ENCODE results near the gene ROBO1.

The ROBO1 gene

GRCh38 chr3:78963771-78964170, 804.0 kb downstream of the ROBO1 start:
- DNase-seq, result no peak

DNA sequence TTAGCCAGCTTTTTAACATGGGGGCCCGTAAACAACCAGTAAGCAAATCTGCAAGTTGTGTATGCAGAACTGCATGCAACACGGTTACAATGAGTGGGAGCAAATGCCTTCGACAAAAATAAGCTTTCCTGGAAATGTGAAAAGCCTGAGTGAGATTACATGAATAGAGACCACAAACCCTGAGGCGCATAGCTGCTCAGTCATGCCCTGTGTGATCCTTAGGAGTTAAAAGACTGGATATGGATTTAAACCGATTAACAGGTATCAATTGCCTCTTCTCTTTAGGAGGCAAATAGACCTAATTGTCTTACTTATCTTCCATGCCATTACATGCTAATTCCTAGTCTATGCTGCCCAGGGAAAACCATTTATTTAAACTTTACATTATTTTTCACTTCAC, 810.3 kb downstream of the ROBO1 start:
- no peak for DNase-seq

DNA sequence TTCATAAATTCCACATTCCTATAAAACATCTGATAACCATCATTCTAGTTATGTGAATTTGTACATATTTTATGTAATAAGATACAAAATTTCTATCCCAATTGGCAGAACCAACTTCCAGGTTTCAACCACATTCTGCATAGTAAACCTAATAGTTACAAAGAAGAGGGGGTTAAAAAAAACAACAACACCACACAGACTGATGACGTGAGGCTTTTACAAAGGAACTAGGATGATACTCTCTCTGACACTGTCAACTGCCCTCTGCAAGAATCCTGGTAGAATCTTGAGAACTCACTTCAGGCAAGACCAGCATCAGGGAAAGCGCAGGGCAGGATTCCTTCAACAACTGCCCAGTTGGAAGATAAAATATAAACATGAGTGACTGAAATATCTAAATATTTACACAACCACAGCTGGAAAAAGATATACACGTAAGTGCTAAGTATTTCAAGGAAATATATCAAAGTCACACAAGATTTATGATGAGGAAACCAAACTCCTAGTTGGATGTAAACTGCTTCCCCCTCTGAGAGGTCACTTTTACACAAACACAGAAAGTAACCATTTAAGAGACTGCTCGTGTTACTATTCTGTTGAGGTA, 816.4 kb downstream of the ROBO1 start:
- no peak for DNase-seq

DNA sequence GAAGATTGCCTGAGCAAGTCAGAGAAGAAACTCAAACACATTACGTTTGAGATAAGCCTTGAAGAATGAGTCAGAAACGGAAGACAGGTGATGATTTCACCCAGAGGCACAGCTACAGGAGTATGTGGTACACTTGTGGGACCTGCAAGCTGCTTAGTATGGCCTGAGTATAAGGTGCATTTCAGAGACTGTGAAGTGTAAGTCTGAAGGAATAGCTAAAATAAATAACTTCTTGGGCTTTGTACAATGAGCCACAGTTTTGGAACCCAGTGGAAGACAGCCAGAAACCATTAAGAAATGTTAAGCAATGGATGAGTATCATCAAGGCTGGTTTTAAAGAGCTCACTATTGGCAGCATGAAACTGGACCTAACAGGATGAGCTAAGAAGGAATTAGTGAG, 826.2 kb downstream of the ROBO1 start:
- DNase-seq, result no peak

DNA sequence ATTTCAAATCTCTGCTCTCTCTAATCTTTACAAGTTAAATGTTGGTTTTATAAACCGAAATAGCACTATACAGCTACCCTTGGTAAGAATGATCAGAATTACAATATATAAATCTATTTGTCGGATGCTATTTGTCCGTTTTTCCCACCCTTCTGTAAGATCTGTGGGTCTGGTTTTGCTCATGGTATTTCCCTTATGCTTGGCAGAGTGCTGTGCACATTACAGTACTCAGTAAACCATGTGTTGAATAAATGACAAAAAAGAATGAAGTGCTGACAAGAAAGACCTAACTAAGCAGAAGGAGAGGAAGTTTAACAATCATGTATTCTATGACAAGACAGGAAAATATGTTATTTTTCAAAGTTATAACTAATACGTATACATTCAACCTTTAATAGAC, 827.2 kb downstream of the ROBO1 start:
- no peak for DNase-seq

DNA sequence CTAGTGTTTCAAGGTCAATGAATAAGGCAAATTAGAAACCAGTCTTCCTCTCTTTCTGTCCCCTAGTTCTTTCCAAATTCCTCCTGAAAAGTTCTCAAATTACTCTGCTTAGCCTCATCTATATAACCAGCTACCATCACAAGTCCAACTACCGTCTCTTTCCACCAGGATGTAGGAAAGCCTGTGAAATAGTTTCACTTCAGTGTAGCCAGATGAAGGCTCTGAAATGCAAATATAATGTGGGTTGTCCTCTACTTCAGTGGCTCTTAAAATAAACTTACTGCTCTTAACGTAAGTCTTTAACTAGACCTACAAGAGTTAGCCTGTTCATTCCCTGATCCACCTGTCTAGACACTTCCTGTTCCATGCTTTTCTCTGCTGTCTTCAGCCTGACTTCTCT, 827.7 kb downstream of the ROBO1 start:
- no peak for DNase-seq

DNA sequence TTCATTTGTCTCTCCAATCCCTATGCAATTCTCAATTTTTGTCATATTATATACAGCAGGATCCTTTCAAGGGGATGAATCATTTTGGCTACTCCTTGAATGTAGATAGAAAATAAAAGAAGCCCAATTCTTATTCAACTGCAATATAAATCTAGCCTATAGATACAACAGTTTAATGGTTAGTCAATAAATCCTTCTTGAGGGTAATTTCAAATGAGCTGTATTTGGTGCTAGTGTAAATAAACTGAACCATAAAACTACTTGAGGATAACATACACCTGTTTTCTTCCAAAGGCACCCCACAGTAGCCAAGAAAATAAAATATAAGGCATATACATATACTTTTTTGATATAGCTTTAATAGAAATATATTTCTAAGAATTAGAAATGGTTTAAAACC, 830.3 kb downstream of the ROBO1 start:
- DNase-seq, result no peak

- no peak for DNase-seq
Observed at GRCh38 chr3:78927759-78928158, 840.0 kb downstream of the ROBO1 start.

GRCh38 chr3:78926523-78926922, 841.3 kb downstream of the ROBO1 start:
- DNase-seq, result no peak

DNA sequence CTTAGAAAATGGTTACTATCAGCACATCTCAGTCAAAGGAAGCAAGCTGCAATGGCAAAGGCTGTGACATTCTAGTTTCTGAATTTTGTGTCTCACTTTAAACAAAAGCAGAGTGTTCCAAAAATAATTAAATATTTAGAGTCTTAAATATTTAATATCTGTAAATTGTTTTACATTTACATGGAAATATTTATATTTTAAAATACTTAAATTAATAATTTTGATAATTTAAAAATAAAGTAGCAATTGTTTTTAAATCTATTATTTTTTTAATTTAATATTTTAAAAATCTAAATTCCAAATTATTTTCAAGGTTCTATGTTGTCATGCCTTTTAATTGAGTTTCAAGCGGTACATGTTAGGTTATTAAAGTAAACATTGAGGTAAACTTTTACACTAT, 843.1 kb downstream of the ROBO1 start:
- DNase-seq, result no peak

DNA sequence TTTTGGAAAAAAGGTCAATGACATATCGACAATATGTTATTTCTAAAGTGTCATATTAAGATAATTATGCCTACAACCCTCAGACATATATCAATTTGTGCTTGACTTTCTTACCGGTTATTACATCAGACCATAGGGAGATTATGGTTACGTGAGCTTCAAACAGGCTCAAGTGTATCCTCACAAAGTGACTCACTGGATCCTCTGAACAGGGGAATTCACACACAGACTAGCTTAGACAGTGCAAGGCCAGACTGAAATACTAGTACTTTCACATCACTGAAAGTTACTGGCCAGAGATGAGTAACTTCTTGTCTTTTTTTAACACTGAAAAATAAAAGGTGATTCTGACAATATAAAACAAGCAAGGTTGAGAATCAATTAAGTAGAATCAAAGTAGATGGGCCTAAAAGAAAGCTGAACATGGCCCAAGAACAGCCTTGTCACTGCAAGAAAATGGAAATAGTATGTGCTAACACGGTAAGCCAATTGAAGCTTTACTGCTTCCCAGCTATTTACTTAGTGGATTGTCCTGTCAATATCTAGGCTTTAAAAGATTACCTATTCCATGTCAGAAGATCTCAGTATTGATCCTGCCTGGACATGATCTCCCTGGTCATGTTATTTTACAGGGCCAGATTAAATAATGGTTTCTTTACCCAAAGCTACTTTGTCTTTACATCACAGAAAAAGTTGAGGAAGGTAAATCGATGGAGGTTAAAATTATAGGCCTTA, 848.6 kb downstream of the ROBO1 start:
- DNase-seq, result no peak

DNA sequence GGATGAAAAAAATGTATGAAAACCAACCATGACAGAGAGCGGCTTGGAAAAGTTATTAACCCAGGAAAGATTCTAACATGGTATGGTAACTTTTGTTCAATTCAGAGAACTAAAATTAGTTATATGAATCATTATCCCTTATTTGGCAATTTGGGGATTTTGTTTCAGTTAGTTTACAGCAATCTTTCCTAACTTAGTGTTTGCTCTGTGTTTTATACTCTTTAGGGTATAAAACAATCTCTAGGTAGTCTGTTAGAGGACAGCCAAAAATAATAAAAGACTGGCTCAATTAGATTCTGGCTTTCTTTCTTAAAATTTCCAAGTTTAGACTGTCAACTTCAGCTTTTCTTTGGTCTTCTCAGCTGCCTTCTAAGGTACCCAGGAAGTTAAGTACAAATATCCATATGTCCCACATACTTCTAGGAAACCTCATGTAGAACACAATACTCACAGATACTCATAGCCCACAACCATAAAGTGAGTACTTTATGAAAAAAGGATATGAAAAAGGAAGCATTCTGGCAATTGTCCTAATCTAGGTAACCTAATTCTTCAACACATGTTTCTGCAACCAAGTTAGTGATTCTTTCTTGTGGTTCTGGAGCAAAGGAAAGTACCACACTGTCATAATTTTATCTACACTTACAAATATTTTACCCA, 849.3 kb downstream of the ROBO1 start:
- DNase-seq, result no peak

DNA sequence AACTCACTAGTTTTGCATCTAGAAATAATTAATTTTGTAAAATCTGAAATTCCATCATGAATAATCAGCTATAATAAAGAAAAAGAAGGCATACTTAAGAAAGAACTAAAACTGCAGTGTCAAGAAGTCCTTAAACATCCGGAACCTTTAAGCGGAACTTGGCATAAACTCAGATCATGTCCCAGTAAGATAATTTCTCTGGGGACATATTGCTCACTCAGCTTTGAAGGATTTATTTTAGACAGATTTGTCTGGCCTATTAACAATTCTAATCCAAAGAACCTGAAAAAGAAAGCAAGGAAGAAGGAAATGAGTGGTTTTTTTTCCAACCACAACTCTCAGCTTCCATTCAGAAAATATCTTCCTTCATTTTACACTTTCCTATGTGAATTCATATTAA, 850.3 kb downstream of the ROBO1 start:
- no peak for DNase-seq

- DNase-seq, result no peak
Observed at GRCh38 chr3:78913711-78914110, 854.1 kb downstream of the ROBO1 start.

GRCh38 chr3:78912687-78913086, 855.1 kb downstream of the ROBO1 start:
- no peak for DNase-seq

- DNase-seq, result no peak
Observed at GRCh38 chr3:78912259-78912658, 855.5 kb downstream of the ROBO1 start.

- no peak for DNase-seq
Observed at GRCh38 chr3:78911394-78911793, 856.4 kb downstream of the ROBO1 start.

DNA sequence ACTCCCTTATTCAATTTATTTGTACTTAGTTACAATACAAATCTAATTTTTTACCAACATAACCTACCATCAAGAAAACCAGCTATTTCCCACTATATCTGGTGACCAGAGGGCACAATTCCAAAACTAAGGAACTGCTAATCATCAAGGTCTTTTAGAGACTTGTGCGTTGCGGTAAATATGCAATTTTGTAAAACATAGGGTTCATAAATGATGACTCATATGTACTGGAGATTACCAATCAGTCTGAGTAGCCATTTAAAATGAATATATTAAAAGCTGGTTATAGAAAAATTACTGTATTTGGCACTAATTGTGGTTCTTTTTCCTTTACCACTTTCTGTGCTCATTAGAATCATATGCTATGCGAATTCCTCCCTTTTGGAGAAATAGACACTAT, 859.6 kb downstream of the ROBO1 start:
- no peak for DNase-seq

DNA sequence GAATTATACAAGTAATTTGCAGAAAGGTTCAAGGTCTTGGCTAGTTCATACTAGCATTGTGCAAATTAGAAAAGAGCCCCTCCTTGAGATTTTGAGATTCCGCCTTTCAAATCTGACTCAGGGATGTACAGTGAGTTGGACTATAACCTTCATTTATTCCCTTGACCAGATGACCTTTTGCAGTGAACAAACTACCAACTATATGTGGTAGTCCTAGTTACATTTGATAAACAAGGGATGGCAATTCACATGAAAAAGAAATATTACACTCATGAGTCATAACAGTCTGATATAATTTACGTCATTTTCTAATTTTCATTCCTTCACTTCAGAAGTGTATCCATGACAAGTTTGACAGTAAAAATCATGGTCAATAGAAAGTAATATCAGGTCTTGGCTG, 860.4 kb downstream of the ROBO1 start:
- no peak for DNase-seq

- no peak for DNase-seq
Observed at GRCh38 chr3:78906930-78907329, 860.9 kb downstream of the ROBO1 start.

DNA sequence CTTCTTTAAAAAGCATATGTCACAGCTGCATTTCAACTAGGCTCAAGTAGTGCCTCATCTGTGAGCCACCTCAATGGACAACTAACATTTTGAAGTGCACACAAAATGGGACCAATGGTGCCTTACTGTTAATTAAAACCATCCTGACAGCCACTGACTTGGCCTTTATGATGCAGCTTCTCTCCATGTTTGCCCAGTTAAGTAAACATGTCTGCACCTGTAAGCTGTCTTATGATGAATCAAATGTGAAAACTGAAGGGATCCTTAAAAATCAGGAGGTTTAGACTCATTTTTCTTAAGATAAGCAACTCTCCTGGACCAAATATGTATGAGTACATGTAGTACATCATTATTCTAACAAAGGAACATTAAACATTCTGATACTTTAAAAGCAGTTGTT, 861.6 kb downstream of the ROBO1 start:
- DNase-seq, result no peak

DNA sequence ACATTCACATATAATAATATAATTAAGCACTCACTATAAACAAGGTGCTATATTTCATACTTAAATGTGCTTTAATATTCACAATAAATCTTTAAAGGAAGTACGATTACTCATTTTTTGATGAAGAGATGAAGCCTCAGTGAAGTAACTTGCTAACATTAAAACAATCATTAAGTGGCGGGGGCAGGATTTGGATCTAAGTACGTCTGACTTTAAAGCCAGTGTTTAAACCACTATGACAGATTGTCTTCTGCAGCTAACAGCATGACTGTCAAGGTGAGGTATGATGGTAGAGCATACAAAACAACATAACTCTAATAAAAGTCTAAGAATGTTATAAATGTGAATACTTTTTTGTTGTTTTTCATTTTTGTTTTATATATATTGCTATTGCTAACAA, 862.1 kb downstream of the ROBO1 start:
- no peak for DNase-seq

DNA sequence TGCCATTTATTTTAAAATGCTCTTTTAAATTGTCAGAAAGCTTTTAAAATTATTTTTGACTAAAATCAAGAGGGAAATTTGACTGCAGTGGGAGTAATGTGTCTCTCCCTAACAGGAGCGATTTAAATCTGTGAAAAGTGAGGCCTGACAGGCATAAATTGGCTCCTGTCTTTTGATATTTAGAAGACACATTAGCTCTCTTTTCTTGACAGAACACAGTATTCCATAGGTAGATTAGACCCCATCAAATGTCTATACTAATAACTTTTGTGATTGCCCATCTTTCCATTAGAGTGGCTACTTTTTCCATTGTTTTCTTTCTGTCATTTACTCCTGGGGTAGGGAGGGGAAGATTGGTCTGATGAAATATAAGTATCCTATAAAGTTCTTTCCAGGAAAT, 866.3 kb downstream of the ROBO1 start:
- DNase-seq, result no peak

DNA sequence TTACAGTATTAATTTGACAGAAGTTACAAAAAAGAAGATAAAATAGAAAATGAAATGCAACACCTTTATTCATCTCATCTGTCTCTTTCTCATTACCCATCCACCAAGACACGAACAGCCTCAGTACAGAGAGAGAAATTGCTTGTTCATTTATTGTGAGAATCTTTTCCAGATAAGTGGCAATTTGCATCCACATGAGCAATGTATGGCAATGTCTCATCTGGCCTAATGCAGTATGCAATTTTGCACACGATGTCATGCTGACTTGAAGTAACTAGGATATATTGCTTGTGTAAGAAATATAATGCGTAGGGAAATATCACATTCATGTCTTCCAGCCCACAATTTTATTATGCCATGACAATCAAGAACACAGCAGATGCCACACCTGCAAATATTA, 866.9 kb downstream of the ROBO1 start:
- no peak for DNase-seq

- no peak for DNase-seq
Observed at GRCh38 chr3:78900426-78900825, 867.4 kb downstream of the ROBO1 start.
